ENCODE results near the gene C5orf15.

DNA sequence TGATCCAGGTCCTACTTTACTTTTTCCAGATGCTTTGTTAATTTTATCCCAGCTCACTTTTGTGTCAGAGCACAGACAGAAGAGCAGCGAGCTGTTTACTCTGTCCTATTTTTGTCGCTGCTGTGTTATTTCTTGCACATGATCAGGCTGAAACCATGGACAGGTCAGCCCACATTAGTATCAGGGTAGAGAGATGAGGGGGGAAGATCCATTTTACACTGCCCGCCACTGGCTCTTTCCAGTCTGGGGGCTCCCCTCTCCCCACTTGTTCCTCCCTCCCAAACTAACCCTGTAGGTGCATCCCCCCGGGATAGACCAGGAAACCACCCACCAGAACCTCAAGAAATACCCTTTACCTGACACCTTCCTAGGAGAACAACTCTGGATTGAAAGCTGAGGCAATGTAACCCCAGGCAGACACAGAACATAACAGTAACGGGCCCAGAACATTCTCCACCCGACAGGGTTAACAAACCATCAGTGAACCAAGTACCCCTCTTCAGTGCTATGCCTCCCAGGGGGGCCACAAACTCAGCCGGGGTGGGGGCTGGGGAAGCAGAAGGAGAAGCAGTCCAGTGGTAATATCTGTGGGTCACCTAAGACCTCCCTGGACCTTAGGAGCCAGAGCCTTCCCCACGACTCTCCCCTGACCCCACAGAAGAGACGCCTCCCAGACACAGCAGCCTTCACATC, 26.0 kb upstream of the C5orf15 start:
- TF ChIP-seq REST (IDR thresholded peaks at IDR 0.05; ENCODE audit: insufficient replicate concordance, low read depth) (no peak), POLR2AphosphoS5 (IDR thresholded peaks at IDR 0.05; ENCODE audit: low read depth) (no peak), SPI1 (IDR thresholded peaks at IDR 0.05; ENCODE audit: borderline replicate concordance, low read depth) (no peak), GABPA (IDR thresholded peaks at IDR 0.05; ENCODE audit: low read depth) (no peak)
- TF ChIP-seq, protein P1, sequence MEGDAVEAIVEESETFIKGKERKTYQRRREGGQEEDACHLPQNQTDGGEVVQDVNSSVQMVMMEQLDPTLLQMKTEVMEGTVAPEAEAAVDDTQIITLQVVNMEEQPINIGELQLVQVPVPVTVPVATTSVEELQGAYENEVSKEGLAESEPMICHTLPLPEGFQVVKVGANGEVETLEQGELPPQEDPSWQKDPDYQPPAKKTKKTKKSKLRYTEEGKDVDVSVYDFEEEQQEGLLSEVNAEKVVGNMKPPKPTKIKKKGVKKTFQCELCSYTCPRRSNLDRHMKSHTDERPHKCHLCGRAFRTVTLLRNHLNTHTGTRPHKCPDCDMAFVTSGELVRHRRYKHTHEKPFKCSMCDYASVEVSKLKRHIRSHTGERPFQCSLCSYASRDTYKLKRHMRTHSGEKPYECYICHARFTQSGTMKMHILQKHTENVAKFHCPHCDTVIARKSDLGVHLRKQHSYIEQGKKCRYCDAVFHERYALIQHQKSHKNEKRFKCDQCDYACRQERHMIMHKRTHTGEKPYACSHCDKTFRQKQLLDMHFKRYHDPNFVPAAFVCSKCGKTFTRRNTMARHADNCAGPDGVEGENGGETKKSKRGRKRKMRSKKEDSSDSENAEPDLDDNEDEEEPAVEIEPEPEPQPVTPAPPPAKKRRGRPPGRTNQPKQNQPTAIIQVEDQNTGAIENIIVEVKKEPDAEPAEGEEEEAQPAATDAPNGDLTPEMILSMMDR (IDR thresholded peaks at IDR 0.05; ENCODE audit: insufficient read depth, low read length), result no peak

Measured in HL-60 (cell line).